Measurements from ENCODE around the gene CDYL2.

DNA sequence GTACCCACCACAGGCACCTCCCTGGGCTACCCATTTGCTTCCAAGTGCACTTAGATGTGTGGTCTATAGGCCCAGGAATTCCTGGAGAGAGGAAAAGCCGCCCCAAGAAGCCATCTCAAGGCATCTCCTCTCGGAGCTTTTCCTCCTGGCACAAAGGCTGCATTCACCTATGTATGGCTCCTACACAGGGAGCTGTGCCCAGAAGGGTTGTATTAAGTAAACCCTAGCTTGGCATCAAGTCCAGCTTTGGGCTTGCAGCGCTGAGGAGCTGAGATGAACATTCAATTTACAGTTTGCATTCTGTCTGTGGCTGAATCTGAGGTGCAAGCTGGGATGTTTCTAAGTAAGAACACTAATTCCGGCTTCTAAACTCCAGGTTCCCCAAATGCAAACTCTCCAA, 81.3 kb downstream of the CDYL2 start:
- TF ChIP-seq, protein P1, sequence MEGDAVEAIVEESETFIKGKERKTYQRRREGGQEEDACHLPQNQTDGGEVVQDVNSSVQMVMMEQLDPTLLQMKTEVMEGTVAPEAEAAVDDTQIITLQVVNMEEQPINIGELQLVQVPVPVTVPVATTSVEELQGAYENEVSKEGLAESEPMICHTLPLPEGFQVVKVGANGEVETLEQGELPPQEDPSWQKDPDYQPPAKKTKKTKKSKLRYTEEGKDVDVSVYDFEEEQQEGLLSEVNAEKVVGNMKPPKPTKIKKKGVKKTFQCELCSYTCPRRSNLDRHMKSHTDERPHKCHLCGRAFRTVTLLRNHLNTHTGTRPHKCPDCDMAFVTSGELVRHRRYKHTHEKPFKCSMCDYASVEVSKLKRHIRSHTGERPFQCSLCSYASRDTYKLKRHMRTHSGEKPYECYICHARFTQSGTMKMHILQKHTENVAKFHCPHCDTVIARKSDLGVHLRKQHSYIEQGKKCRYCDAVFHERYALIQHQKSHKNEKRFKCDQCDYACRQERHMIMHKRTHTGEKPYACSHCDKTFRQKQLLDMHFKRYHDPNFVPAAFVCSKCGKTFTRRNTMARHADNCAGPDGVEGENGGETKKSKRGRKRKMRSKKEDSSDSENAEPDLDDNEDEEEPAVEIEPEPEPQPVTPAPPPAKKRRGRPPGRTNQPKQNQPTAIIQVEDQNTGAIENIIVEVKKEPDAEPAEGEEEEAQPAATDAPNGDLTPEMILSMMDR (IDR thresholded peaks at IDR 0.05), result no peak
- TF ChIP-seq POLR2A (IDR thresholded peaks at IDR 0.05; ENCODE audit: low read depth), result no peak
- no peak for TF ChIP-seq POLR2AphosphoS5 (IDR thresholded peaks at IDR 0.05)
- no peak for TF ChIP-seq EP300 (IDR thresholded peaks at IDR 0.05)
